SK-N-SH (cell line): ENCODE measurements around the gene ACACA. TPM values are rescaled to one million over a fixed set of nuclear protein-coding genes. Genes with fewer than 3 reads are reported as not detected.

Experiments used
- CTCF ChIA-PET: fragments of 300-600, 350-600 bp; formaldehyde crosslinking; extraction: SDS; loops from one replicate; lab custom pipeline; 2021; lab: Yijun Ruan, JAX
- POLR2A ChIA-PET: fragments of 350-600 bp; sonication (Branson Sonifier 250); formaldehyde crosslinking; extraction: SDS; loops from one replicate; lab custom pipeline; 2020; ENCODE audit warnings: antibody characterized with exemption, inconsistent platforms; lab: Yijun Ruan, JAX
- DNase-seq: peaks from one replicate; pipeline ENCODE4 v3.0.0; 2012
- H2AFZ ChIP-seq: fragments of 200-600 bp; sonication (generic); 2 replicates; pipeline ENCODE4 v1.8.1; 2016; ENCODE audit warnings: antibody characterized with exemption, mild to moderate bottlenecking, low read depth
- H3F3A ChIP-seq: fragments of 200-600 bp; sonication (generic); replicated peaks from 2 replicates; pipeline ENCODE3; 2016; ENCODE audit warnings: antibody characterized with exemption, mild to moderate bottlenecking; ENCODE audit not compliant: insufficient read depth
- H3K27ac ChIP-seq, 2 experiments: fragments of 200-500 bp in 1 of 2; fragments of 200-600 bp in 1 of 2; sonication (Bioruptor generic) in 1 of 2; sonication (generic), shearing (Covaris generic) in 1 of 2; 2 replicates each; pipeline versions ENCODE4 v1.5.1 to v1.6.1; 2014 to 2016; ENCODE audit warnings: low read depth in 2 of 2, inconsistent platforms in 1 of 2, low read length in 1 of 2, mild to moderate bottlenecking in 1 of 2, mixed read lengths in 1 of 2
- H3K27me3 ChIP-seq: fragments of 200-600 bp; sonication (generic), shearing (Covaris generic); 2 replicates; pipeline ENCODE4 v1.6.1; 2016; ENCODE audit warnings: mixed run types; ENCODE audit not compliant: insufficient read depth
- H3K36me3 ChIP-seq, 2 experiments: fragments of 200-500 bp in 1 of 2; fragments of 200-600 bp in 1 of 2; sonication (Bioruptor generic) in 1 of 2; sonication (generic) in 1 of 2; replicated peaks in 1 of 2; 2 replicates each; pipeline versions ENCODE3 to v1.5.1; 2014 to 2016; ENCODE audit warnings: low read length in 1 of 2, mild to moderate bottlenecking in 1 of 2; ENCODE audit not compliant: insufficient read depth in 2 of 2, control insufficient read depth in 1 of 2
- H3K4me1 ChIP-seq, 2 experiments: fragments of 200-500 bp in 1 of 2; fragments of 200-600 bp in 1 of 2; sonication (Bioruptor generic) in 1 of 2; sonication (generic), shearing (Covaris generic) in 1 of 2; 2 replicates each; pipeline versions ENCODE4 v1.5.1 to v1.6.1; 2014 to 2016; ENCODE audit warnings: low read depth in 1 of 2, low read length in 1 of 2, mixed run types in 1 of 2; ENCODE audit not compliant: insufficient read depth in 2 of 2, control insufficient read depth in 1 of 2
- H3K4me2 ChIP-seq: fragments of 200-600 bp; sonication (generic), shearing (Covaris generic); 2 replicates; pipeline ENCODE4 v1.6.1; 2017; ENCODE audit warnings: mixed run types
- H3K4me3 ChIP-seq, 2 experiments: fragments of 200-500 bp in 1 of 2; fragments of 200-600 bp in 1 of 2; sonication (Bioruptor generic) in 1 of 2; sonication (generic), shearing (Covaris generic) in 1 of 2; 2 replicates each; pipeline versions ENCODE4 v1.5.1 to v1.8.1; 2014 to 2016; ENCODE audit warnings: low read depth in 2 of 2, inconsistent platforms in 1 of 2, low read length in 1 of 2, mild to moderate bottlenecking in 1 of 2, mixed read lengths in 1 of 2, moderate library complexity in 1 of 2
- H3K79me2 ChIP-seq: fragments of 200-600 bp; sonication (generic); 2 replicates; pipeline ENCODE4 v1.8.1; 2017; ENCODE audit warnings: mild to moderate bottlenecking; ENCODE audit not compliant: insufficient read depth
- H3K9ac ChIP-seq: fragments of 200-600 bp; sonication (generic); 2 replicates; pipeline ENCODE4 v1.6.1; 2017; ENCODE audit warnings: mixed run types
- H3K9me2 ChIP-seq: fragments of 200-600 bp; sonication (generic); 2 replicates; pipeline ENCODE4 v1.6.1; 2017; ENCODE audit warnings: mixed run types
- H3K9me3 ChIP-seq: fragments of 200-600 bp; sonication (generic); 2 replicates; pipeline ENCODE4 v1.6.1; 2017; ENCODE audit warnings: mixed run types, mild to moderate bottlenecking, moderate library complexity
- H4K20me1 ChIP-seq: fragments of 200-600 bp; sonication (generic); 2 replicates; pipeline ENCODE4 v1.6.1; 2017; ENCODE audit warnings: mild to moderate bottlenecking, mixed run types; ENCODE audit not compliant: insufficient read depth
- ELF1 ChIP-seq: IDR thresholded peaks from 2 replicates; pipeline ENCODE4 v1.4.0; 2012
- FOSL2 ChIP-seq: IDR thresholded peaks from 2 replicates; pipeline ENCODE4 v1.4.0; 2012; ENCODE audit warnings: low read depth, mild to moderate bottlenecking, moderate library complexity, borderline replicate concordance
- FOXM1 ChIP-seq: IDR thresholded peaks from 2 replicates; pipeline ENCODE4 v1.4.0; 2012; ENCODE audit warnings: low read depth, mild to moderate bottlenecking
- MXI1 ChIP-seq: IDR thresholded peaks from 2 replicates; pipeline ENCODE4 v1.6.1; 2012; ENCODE audit warnings: mild to moderate bottlenecking, low read depth, low read length, improper control_type of control experiment
- NFIC ChIP-seq: IDR thresholded peaks from 2 replicates; pipeline ENCODE4 v1.4.0; 2012; ENCODE audit warnings: borderline replicate concordance
- NRF1 ChIP-seq: IDR thresholded peaks from 2 replicates; pipeline ENCODE4 v1.6.1; 2012; ENCODE audit warnings: low read depth, mild to moderate bottlenecking, low read length
- POLR2AphosphoS5 ChIP-seq: IDR thresholded peaks from 2 replicates; pipeline ENCODE4 v1.6.1; 2012; ENCODE audit warnings: low read depth, low read length
- RFX5 ChIP-seq: IDR thresholded peaks from 2 replicates; pipeline ENCODE4 v1.6.1; 2012; ENCODE audit warnings: mild to moderate bottlenecking, improper control_type of control experiment, low read length
- SMC3 ChIP-seq: IDR thresholded peaks from 2 replicates; pipeline ENCODE4 v1.6.1; 2012; ENCODE audit warnings: low read depth, low read length, improper control_type of control experiment
- TCF12 ChIP-seq: IDR thresholded peaks from 2 replicates; pipeline ENCODE4 v1.4.0; 2012
- WGBS: methylation state at CpG from one replicate; pipeline ENCODE4 v1.1.6; 2017; ENCODE audit warnings: low lambda C conversion rate; 5-methylcytosine and 5-hydroxymethylcytosine counted together
- polyA plus RNA-seq, 3 experiments: library from polyadenylated mRNA; depleted of rRNA; stranded (reverse); fragments of >200 nt; gene quantifications; 2 replicates each; pipeline ENCODE4 v1.2.3, GENCODE V29; 2012
- TF ChIP-seq, protein P1 (sequence below): IDR thresholded peaks from 2 replicates; pipeline ENCODE4; 2012
- TF ChIP-seq, protein P2 (sequence below): IDR thresholded peaks from 2 replicates; pipeline ENCODE4 v1.4.0; 2012; ENCODE audit warnings: low read depth, borderline replicate concordance
- TF ChIP-seq, protein P3 (sequence below): fragments of 150-350 bp; IDR thresholded peaks from 2 replicates; pipeline ENCODE4 v1.6.1; 2017; ENCODE audit warnings: antibody characterized with exemption, low read length, low read depth, borderline replicate concordance

Gene ACACA
- polyA plus RNA-seq, 1 of the 3 experiments (the other 2 are of a cell fraction) = 27.2 TPM

DNA sequence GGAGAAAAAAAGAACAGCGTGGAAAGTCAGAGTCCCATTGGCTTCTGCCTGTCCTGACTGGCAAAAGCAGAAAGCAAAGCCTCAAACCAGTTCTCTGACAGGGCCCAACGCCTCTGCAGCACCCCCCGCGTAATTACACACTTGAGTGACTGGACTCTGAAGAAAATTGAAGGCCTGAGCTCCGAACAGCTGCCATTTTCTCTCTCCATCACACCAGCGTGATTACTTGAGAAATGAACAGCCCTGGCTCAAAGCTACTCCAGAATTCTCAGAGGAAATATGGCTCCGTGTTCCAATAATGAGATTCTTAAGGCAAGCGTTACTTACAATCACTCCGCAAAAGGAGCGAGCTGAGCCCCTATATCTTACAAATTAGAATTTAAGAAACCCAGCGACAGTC lies 173.6 kb downstream of the ACACA start:
- no peaks in the 10 kb centered on the region for H3K79me2 ChIP-seq
- TF ChIP-seq POLR2AphosphoS5 (no peak), TCF12 (no peak), FOSL2 (no peak), NFIC (no peak), FOXM1 (no peak), SMC3 (no peak), NRF1 (no peak), RFX5 (no peak)
- TF ChIP-seq, protein P1, sequence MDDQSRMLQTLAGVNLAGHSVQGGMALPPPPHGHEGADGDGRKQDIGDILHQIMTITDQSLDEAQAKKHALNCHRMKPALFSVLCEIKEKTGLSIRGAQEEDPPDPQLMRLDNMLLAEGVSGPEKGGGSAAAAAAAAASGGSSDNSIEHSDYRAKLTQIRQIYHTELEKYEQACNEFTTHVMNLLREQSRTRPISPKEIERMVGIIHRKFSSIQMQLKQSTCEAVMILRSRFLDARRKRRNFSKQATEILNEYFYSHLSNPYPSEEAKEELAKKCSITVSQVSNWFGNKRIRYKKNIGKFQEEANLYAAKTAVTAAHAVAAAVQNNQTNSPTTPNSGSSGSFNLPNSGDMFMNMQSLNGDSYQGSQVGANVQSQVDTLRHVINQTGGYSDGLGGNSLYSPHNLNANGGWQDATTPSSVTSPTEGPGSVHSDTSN = no peak
- TF ChIP-seq, all 33 proteins: peak for 0
- H3K27me3 ChIP-seq = no peaks in the 10 kb centered on the region
- no peak overlapping the region for H2AFZ ChIP-seq
- peaks cover 54 to 68% of the 10 kb centered on the region in 2 experiments for H3K36me3 ChIP-seq
- no peaks in the 10 kb centered on the region for H4K20me1 ChIP-seq
- no peak overlapping the region for H3K4me2 ChIP-seq
- no peak overlapping the region for H3K4me3 ChIP-seq
- H3K4me1 ChIP-seq = no peaks in the 10 kb centered on the region
- WGBS = 95% methylated on average over 11 of the region's 11 CpGs
- H3K9ac ChIP-seq = no peak overlapping the region
- POLR2A ChIA-PET = no interaction called here
- DNase-seq = no peak
- no peaks in the 10 kb centered on the region for H3K9me3 ChIP-seq
- CTCF ChIA-PET = interaction anchor here (1.0 to 3.1 kb wide), 10 partner anchors 9 to 630 kb away, joined by 4 to 14 read pairs (median 6); no protein-coding TSS in a partner anchor
- no peak overlapping the region for H3K27ac ChIP-seq
- no peaks in the 10 kb centered on the region for H3K9me2 ChIP-seq
- H3F3A ChIP-seq = no peaks in the 10 kb centered on the region

DNA sequence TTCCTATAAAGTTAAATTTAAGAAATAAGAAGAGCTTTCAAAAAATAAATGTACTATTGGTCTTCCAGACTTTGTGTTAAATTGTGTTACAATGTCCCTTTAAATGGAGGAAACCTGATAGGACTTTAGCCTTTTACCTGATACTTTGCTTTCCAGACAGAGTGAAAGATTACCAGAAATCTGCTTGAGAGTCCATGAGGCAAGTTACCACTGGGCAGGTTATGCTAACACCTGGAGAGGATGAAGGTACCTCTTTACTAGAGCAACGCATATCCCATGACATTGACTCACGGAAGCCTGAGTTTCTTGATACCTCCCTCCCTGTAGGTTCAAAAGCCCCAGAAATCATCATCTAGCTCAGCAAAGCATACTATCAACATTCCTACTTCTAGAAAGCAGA lies 174.7 kb downstream of the ACACA start:
- H3K27me3 ChIP-seq = no peaks in the 10 kb centered on the region
- DNase-seq = no peak
- no peaks in the 10 kb centered on the region for H3K9me2 ChIP-seq
- TF ChIP-seq SMC3 (no peak), MXI1 (no peak), ELF1 (no peak)
- TF ChIP-seq, protein P2, sequence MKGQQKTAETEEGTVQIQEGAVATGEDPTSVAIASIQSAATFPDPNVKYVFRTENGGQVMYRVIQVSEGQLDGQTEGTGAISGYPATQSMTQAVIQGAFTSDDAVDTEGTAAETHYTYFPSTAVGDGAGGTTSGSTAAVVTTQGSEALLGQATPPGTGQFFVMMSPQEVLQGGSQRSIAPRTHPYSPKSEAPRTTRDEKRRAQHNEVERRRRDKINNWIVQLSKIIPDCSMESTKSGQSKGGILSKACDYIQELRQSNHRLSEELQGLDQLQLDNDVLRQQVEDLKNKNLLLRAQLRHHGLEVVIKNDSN = no peak
- TF ChIP-seq, protein P3, sequence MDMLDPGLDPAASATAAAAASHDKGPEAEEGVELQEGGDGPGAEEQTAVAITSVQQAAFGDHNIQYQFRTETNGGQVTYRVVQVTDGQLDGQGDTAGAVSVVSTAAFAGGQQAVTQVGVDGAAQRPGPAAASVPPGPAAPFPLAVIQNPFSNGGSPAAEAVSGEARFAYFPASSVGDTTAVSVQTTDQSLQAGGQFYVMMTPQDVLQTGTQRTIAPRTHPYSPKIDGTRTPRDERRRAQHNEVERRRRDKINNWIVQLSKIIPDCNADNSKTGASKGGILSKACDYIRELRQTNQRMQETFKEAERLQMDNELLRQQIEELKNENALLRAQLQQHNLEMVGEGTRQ = no peak
- no peaks in the 10 kb centered on the region for H4K20me1 ChIP-seq
- WGBS = 81% methylated on average over 2 of the region's 2 CpGs
- no peak overlapping the region for H3K27ac ChIP-seq
- no peak overlapping the region for H3K4me3 ChIP-seq
- no peaks in the 10 kb centered on the region for H3F3A ChIP-seq
- H3K36me3 ChIP-seq = peaks cover 46 to 60% of the 10 kb centered on the region in 2 experiments
- H3K9ac ChIP-seq = no peak overlapping the region
- no peaks in the 10 kb centered on the region for H3K79me2 ChIP-seq
- H3K4me1 ChIP-seq = no peaks in the 10 kb centered on the region
- H3K4me2 ChIP-seq = no peak overlapping the region
- no peak overlapping the region for H2AFZ ChIP-seq
- POLR2A ChIA-PET = no interaction called here
- no peaks in the 10 kb centered on the region for H3K9me3 ChIP-seq
- CTCF ChIA-PET = interaction anchor here (0.8 to 3.1 kb wide), 9 partner anchors 8 to 629 kb away, joined by 3 to 14 read pairs (median 5); no protein-coding TSS in a partner anchor
